ENCODE data around the gene PPP2R3B. TPM values are rescaled to one million over a fixed set of nuclear protein-coding genes. Genes with fewer than 3 reads are reported as not detected.

PPP2R3B gene
- total and polyA plus RNA-seq, 2 of the 13 experiments (the other 11 are each of a cell fraction or from before 2014, with no cell fraction given) = 17.0 to 21.4 TPM

- TF ChIP-seq EEA1 (CRISPR knock-in tag; IDR thresholded peaks at IDR 0.05; ENCODE audit: borderline replicate concordance) (no peak), SAP130 (CRISPR knock-in tag; IDR thresholded peaks at IDR 0.05; ENCODE audit: low read depth) (peak; percentile 63), YEATS2 (CRISPR knock-in tag; IDR thresholded peaks at IDR 0.05; ENCODE audit: borderline replicate concordance) (no peak), SP4 (CRISPR knock-in tag; IDR thresholded peaks at IDR 0.05) (no peak), RORA (CRISPR knock-in tag; IDR thresholded peaks at IDR 0.05) (no peak), KDM2A (CRISPR knock-in tag; IDR thresholded peaks at IDR 0.05; ENCODE audit: borderline replicate concordance, low read depth) (peak; percentile 72; the same call in 1 of the 2 replicates), ZNF546 (CRISPR knock-in tag; conservative IDR thresholded peaks at IDR 0.05) (no peak), CBX5 (CRISPR knock-in tag; IDR thresholded peaks at IDR 0.05; ENCODE audit: borderline replicate concordance) (no peak), MBNL3 (CRISPR knock-in tag; conservative IDR thresholded peaks at IDR 0.05) (no peak), RAD21 (CRISPR knock-in tag; IDR thresholded peaks at IDR 0.05) (no peak), PCBP1 (IDR thresholded peaks at IDR 0.05; ENCODE audit: borderline replicate concordance, low read depth, low read length) (0 out of 2 replicates have a peak, but pooled peaks have one; percentile 36), PTBP1 (IDR thresholded peaks at IDR 0.05; ENCODE audit: low read depth, low read length, poor library complexity, severe bottlenecking) (no peak), ZNF772 (CRISPR knock-in tag; IDR thresholded peaks at IDR 0.05) (no peak), PAWR (CRISPR knock-in tag; IDR thresholded peaks at IDR 0.05; ENCODE audit: borderline replicate concordance) (no peak), ZNF24 (IDR thresholded peaks at IDR 0.05) (no peak), ZNF292 (CRISPR knock-in tag; IDR thresholded peaks at IDR 0.05; ENCODE audit: borderline replicate concordance, low read depth) (no peak), DRAP1 (CRISPR knock-in tag; IDR thresholded peaks at IDR 0.05) (no peak), NR2F6 (IDR thresholded peaks at IDR 0.05) (no peak), NR2F6 (CRISPR knock-in tag; IDR thresholded peaks at IDR 0.05) (no peak), ZNF557 (CRISPR knock-in tag; IDR thresholded peaks at IDR 0.05) (no peak), ATM (IDR thresholded peaks at IDR 0.05; ENCODE audit: borderline replicate concordance) (no peak), ZNF891 (CRISPR knock-in tag; IDR thresholded peaks at IDR 0.05) (no peak), ZNF850 (CRISPR knock-in tag; conservative IDR thresholded peaks at IDR 0.05) (no peak), ZNF121 (CRISPR knock-in tag; IDR thresholded peaks at IDR 0.05) (no peak), ZNF790 (CRISPR knock-in tag; IDR thresholded peaks at IDR 0.05; ENCODE audit: borderline replicate concordance) (no peak)
- TF ChIP-seq, protein P1, sequence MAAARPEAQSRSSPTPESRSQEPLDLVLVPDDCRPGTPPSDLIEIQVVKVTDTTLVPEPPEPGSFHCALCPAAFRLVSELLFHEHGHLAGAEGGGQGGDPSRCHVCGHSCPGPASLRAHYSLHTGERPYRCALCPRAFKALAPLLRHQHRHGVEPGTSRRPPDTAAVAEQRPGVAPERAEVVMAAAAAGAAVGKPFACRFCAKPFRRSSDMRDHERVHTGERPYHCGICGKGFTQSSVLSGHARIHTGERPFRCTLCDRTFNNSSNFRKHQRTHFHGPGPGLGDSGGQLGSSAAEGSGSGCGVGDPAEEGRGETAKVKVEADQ (CRISPR knock-in tag; IDR thresholded peaks at IDR 0.05; ENCODE audit: borderline replicate concordance) = no peak
- TF ChIP-seq, protein P2, sequence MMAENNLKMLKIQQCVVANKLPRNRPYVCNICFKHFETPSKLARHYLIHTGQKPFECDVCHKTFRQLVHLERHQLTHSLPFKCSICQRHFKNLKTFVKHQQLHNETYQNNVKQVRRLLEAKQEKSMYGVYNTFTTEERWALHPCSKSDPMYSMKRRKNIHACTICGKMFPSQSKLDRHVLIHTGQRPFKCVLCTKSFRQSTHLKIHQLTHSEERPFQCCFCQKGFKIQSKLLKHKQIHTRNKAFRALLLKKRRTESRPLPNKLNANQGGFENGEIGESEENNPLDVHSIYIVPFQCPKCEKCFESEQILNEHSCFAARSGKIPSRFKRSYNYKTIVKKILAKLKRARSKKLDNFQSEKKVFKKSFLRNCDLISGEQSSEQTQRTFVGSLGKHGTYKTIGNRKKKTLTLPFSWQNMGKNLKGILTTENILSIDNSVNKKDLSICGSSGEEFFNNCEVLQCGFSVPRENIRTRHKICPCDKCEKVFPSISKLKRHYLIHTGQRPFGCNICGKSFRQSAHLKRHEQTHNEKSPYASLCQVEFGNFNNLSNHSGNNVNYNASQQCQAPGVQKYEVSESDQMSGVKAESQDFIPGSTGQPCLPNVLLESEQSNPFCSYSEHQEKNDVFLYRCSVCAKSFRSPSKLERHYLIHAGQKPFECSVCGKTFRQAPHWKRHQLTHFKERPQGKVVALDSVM (CRISPR knock-in tag; IDR thresholded peaks at IDR 0.05) = no peak
- TF ChIP-seq, protein P3, sequence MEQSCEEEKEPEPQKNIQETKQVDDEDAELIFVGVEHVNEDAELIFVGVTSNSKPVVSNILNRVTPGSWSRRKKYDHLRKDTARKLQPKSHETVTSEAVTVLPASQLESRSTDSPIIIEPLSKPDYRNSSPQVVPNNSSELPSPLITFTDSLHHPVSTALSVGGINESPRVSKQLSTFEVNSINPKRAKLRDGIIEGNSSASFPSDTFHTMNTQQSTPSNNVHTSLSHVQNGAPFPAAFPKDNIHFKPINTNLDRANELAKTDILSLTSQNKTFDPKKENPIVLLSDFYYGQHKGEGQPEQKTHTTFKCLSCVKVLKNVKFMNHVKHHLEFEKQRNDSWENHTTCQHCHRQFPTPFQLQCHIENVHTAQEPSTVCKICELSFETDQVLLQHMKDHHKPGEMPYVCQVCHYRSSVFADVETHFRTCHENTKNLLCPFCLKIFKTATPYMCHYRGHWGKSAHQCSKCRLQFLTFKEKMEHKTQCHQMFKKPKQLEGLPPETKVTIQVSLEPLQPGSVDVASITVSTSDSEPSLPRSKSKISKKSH (CRISPR knock-in tag; IDR thresholded peaks at IDR 0.05; ENCODE audit: borderline replicate concordance) = no peak; the same call in 1 of the 2 replicates
Measured at GRCh38 chrX:373641-374471, 12.9 kb downstream of the PPP2R3B start (continued).

Measured in HepG2 (cell line).